NCI-H1930 (cell line): ENCODE measurements around the gene MANBA.

Experiments
- DNase-seq, 2 experiments: peaks; one replicate each; lab custom pipeline; 2025; lab: John Stamatoyannopoulos, UW

The MANBA gene

GRCh38 chr4:102678107-102678506, 82.7 kb downstream of the MANBA start:
- no peak for DNase-seq

DNA sequence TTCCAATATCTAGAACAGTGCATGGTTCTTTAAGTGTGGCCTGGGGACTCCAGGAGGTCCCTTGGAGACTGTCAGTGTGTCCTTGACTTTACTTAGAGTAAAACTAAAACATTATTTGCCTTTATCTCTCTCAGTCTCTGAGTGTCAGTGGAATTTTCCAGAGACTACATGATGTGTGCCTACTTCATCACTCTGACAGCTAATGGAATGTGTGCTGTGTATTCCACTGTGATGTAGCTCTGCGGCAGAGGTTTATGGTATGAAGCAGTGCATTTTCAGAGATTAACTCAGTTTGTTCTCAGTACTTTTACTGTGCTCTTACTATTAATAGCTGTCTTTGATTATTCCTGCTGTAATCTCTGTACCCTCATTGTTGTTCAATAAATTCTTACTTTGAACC, 85.6 kb downstream of the MANBA start:
- DNase-seq = no peak

GRCh38 chr4:102667001-102667400, 93.8 kb downstream of the MANBA start:
- no peak for DNase-seq

GRCh38 chr4:102665527-102665926, 95.2 kb downstream of the MANBA start:
- no peak for DNase-seq

GRCh38 chr4:102663073-102663472, 97.7 kb downstream of the MANBA start:
- no peak for DNase-seq

- no peak for DNase-seq
Measured at GRCh38 chr4:102657206-102657605, 103.6 kb downstream of the MANBA start.

- no peak for DNase-seq
Measured at GRCh38 chr4:102647117-102647516, 113.7 kb downstream of the MANBA start.

DNA sequence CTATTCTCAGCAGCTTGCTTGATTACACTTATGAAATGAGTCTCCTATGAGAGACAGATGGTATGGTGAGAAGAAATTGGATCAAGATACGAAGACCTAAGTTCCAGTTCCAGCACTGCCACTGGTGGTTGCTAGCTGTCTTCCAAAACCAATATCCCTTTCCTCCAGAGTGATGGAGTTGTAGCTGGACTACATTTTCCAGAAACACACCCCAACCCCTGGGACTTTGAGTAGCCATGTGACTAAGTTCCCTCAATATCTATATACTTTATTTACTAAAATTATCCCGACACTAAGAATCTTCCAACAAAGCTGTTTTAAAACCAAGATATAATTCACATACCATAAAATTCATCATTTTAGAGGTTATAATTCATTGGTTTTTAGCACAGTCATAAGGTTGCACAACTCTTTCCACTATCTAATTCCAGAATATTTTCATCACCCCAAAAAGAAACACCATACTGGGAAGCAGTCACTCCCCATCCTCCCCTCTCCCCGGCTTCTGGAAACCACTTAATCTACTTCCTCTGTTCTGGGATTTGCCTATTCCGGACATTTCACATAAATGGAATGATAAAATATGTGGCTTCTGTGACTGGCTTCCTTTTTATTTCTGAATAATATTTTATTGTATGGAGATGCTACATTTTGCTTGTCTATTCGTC, 118.0 kb downstream of the MANBA start:
- no peak for DNase-seq

DNA sequence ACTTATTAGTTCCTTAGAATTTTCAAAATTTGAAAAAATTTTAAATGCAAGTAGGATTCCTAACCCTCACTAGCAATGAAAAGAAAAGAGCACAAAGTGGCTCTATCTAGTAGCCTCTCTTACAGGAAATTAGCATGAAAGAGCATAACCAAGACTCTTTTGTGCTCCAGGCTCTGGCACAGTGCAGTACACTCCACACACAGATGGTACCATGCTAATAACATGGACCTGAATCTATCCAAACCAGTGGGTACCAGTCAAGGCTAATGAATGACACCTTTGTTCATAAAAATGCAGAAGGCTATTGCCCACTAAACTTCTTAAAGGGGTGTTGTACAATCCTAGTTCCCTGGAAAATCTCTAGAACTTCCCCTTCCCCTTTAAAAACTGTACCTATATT, 119.0 kb downstream of the MANBA start:
- no peak for DNase-seq

DNA sequence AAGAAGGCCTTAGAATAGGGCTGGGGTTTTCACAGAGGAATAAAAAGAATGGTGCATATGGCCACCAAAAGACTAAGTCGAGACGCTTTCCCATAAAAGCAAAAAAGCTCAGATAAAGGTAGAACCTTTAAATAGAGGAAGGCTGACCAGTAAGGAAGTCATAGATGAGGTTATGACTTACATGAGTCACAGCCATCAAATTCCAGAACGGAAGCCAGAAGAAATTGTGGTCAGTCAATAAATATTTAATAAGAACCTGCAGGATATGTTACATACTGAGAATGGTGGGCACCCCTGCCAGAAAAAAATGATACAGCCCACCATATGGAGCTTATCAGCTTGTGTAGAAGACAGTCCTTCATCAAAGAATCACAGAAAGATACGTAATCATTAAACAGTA, 120.1 kb downstream of the MANBA start:
- no peak for DNase-seq

GRCh38 chr4:102639598-102639997, 121.2 kb downstream of the MANBA start:
- no peak for DNase-seq

DNA sequence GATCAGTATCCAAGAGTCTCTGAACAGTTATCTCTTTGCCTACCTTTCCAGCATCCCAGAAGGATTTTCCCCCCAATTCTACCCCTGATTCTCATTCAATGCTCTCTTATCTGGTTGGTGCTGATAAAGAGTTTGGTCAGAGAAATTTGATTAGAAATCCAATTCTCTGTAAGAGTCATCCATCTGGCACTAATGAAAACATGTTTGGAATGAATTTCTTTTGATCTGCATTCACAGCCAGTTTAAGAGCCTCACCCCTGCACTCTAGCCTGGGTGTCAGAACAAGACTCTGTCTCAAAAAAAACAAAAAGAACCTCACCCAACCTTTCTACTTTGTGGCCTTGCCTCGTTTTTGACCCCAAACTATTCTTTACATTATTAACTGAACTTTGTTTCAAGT, 122.1 kb downstream of the MANBA start:
- DNase-seq = no peak

GRCh38 chr4:102637391-102637790, 123.4 kb downstream of the MANBA start:
- no peak for DNase-seq

- no peak for DNase-seq
Measured at GRCh38 chr4:102633100-102633499, 127.7 kb downstream of the MANBA start.

GRCh38 chr4:102632241-102633065, 128.3 kb downstream of the MANBA start:
- DNase-seq = no peak

DNA sequence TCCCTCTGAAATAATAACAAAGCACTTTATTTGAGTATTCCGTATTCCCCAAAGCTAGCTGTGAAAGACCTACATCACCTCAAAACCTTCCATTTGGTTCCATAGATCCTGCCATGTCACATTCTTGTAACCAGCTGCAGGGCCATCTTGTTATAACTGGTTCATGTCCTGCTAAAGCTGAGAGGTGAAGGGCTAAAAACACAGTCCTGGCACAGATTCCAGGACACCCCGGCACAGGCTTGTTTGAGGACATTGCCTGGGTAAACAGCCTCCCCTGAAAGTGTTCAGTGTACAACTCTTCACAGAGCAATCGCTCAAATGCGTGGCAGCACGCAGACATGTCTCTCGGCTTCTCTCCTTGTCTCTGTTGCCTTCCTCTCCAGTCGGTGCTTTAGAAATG, 129.2 kb downstream of the MANBA start:
- DNase-seq = no peak

DNA sequence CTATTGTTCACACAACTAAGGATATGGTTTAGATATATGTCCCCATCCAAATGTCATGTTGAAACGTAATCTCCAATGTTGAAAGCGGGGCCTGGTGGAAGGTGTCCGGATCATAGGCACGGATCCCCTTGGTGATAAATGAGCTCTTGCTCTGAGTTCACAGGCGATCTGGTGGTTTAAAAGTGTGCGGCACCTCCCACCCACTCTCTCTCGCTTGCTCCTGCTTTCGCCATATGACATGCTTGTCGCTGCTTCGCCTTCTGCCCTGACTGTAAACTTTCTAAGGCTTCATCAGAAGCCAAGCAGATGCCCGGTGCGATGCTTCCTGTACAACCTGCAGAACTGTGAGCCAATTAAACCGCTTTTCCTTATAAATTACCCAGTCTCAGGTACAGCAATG, 131.1 kb downstream of the MANBA start:
- DNase-seq = no peak

- no peak for DNase-seq
Measured at GRCh38 chr4:102627831-102628523, 132.8 kb downstream of the MANBA start.

- DNase-seq = no peak
Measured at GRCh38 chr4:102625232-102625930, 135.4 kb downstream of the MANBA start.

DNA sequence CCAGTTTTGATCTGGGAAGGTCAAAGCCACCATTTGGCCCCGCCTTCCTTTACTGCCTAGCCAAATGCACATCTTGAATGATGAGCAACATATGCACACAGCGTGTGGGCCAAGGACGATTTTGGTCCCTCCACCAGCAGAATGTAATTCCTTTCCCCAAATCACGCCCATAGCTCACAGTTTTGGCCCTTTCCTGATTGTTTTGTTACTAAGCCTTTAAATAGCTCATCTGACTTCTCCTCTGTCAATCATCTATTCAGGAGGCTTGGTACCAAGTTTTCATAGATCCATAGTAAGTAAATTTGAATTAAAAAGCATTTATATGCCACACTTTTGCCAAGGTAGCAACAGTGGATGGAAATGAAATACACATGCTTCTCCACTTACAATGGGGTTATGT, 136.3 kb downstream of the MANBA start:
- DNase-seq = no peak

DNA sequence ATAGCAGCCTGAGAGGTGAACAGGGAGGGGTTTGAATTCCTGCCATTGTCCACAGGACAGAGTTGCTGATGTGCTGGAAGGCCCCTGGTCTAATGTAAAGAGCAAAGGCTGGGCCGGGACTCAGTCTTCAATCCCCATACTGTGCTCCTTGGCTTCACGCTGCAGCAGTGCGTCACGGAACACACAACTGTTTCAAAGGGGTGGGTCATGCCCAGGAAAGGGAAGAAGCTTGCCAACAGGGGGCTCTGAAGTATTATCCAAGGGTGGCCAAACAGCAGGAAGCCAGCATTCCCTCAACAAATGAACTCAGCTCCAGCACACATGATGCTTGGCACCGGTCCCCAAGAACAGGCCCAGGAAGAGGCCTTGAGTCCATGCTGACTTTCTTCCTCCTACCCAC, 137.1 kb downstream of the MANBA start:
- DNase-seq = peak in 1 of 2 experiments; percentile 22
